Astrocyte of the cerebellum (primary cell): ENCODE data around the gene NAALADL1.

ENCODE experiments used
- DNase-seq: peaks from one replicate; pipeline ENCODE4 v3.0.0-alpha.2; 2011; ENCODE audit warnings: low read depth
- H3K4me3 ChIP-seq: 2 replicates; pipeline ENCODE4 v1.5.1; 2011; ENCODE audit warnings: mild to moderate bottlenecking, low read depth, low read length, moderate library complexity
- in situ Hi-C: cut with HindIII; loops from 2 replicates; pipeline ENCODE4 v1.10.0; 2017; ENCODE audit warnings: low sequenced_read_pairs
- TF ChIP-seq, protein P1 (sequence below): IDR thresholded peaks from 2 replicates; pipeline ENCODE4 v1.5.1; 2012; ENCODE audit warnings: low read length, low read depth, moderate library complexity, mild to moderate bottlenecking; ENCODE audit errors: missing control alignments

Gene NAALADL1

GRCh38 chr11:65058419-65059054 lies at the start of gene NAALADL1:
NAALADL1 (minus strand) TSS chr11:65058553; CDS start chr11:65058521, 32 bp downstream.
- in situ Hi-C loops: no loop called here
- TF ChIP-seq, protein P1, sequence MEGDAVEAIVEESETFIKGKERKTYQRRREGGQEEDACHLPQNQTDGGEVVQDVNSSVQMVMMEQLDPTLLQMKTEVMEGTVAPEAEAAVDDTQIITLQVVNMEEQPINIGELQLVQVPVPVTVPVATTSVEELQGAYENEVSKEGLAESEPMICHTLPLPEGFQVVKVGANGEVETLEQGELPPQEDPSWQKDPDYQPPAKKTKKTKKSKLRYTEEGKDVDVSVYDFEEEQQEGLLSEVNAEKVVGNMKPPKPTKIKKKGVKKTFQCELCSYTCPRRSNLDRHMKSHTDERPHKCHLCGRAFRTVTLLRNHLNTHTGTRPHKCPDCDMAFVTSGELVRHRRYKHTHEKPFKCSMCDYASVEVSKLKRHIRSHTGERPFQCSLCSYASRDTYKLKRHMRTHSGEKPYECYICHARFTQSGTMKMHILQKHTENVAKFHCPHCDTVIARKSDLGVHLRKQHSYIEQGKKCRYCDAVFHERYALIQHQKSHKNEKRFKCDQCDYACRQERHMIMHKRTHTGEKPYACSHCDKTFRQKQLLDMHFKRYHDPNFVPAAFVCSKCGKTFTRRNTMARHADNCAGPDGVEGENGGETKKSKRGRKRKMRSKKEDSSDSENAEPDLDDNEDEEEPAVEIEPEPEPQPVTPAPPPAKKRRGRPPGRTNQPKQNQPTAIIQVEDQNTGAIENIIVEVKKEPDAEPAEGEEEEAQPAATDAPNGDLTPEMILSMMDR: no peak
- no peak for DNase-seq
- no peak within 1 kb of the TSS for H3K4me3 ChIP-seq

GRCh38 chr11:65107751-65108468 lies 49.6 kb upstream of the NAALADL1 start:
- TF ChIP-seq, protein P1: no peak
- DNase-seq: no peak
- no peak overlapping the region for H3K4me3 ChIP-seq
- in situ Hi-C loops: no loop called here

DNA sequence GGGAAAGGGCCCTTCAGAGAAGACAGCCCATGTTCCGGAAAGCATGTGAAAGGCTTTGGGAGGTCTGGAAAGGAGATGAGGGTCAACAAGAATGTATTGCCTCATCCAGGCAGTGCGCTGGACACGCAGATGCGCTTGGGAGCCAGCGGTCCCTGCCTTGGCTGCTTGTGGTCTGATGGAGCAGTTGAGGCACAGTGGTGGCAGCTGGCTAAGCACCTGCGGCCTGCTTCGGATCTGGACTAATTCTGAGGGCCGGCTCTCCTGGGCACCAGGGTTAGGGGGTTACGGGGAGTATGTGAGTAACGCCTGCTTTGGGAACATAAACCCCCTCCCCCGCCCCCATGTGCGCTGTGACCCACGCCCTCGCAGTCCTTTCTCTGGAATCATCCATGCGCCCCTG lies 48.7 kb upstream of the NAALADL1 start:
- H3K4me3 ChIP-seq: no peak overlapping the region
- in situ Hi-C loops: no loop called here
- TF ChIP-seq, protein P1: no peak
- DNase-seq: no peak

DNA sequence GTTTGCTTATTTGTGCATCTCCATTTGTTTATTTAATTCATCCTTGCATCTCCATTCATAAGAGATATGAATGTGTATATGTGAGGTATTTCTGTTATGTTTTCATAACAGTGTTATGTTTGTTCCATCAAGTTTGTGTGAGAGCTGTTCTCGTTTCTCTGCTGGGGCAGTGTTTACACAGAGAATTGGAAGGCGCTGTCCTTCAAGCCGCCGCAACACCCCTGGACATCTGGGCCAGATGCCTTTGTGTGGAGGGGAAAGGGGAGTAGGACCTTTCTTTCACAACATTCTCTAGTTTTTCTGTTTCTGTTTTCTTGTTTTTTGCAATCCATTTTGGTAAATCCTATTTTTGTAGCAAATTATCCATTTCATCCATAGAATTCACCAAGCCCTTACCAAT lies 46.3 kb upstream of the NAALADL1 start:
- TF ChIP-seq, protein P1: no peak
- H3K4me3 ChIP-seq: no peak overlapping the region
- DNase-seq: no peak
- in situ Hi-C loops: no loop called here

GRCh38 chr11:65103476-65103875 lies 45.1 kb upstream of the NAALADL1 start:
- H3K4me3 ChIP-seq: no peak overlapping the region
- no peak for DNase-seq
- in situ Hi-C loops: no loop called here
- TF ChIP-seq, protein P1: no peak

- TF ChIP-seq, protein P1: no peak
These were observed 44.1 kb upstream of the NAALADL1 start for GRCh38 chr11:65102142-65103095.

More at GRCh38 chr11:65102142-65103095, 44.1 kb upstream of the NAALADL1 start:
- in situ Hi-C loops: no loop called here
- no peak overlapping the region for H3K4me3 ChIP-seq
- no peak for DNase-seq
